Neural progenitor cell (in vitro differentiated cells): ENCODE results near the gene COL13A1. TPM values are rescaled to one million over a fixed set of nuclear protein-coding genes. Genes with fewer than 3 reads are reported as not detected.

Experiments
- DNase-seq: peaks from one replicate; pipeline ENCODE4 v3.0.0-alpha.2; 2016; ENCODE audit warnings: low spot score
- H2AFZ ChIP-seq: fragments of 200-600 bp; sonication (generic); replicated peaks from 2 replicates; pipeline ENCODE4 v1.6.1; 2016; ENCODE audit warnings: antibody characterized with exemption
- H3F3A ChIP-seq: fragments of 200-600 bp; sonication (generic); 2 replicates; pipeline ENCODE4 v1.6.1; 2016; ENCODE audit warnings: antibody characterized with exemption, low read depth
- H3K27ac ChIP-seq: fragments of 200-600 bp; sonication (generic); 2 replicates; pipeline ENCODE4 v1.5.1; 2016; ENCODE audit warnings: mild to moderate bottlenecking
- H3K27me3 ChIP-seq: fragments of 200-600 bp; sonication (generic); 2 replicates; pipeline ENCODE4 v1.6.1; 2016; ENCODE audit warnings: mild to moderate bottlenecking, moderate library complexity
- H3K36me3 ChIP-seq: fragments of 200-600 bp; sonication (generic); 2 replicates; pipeline ENCODE4 v1.5.1; 2016
- H3K4me1 ChIP-seq: fragments of 200-600 bp; sonication (generic); 2 replicates; pipeline ENCODE4 v1.6.1; 2016; ENCODE audit warnings: mixed run types
- H3K4me2 ChIP-seq: fragments of 200-600 bp; sonication (generic); 2 replicates; pipeline ENCODE4 v1.6.1; 2016
- H3K4me3 ChIP-seq: fragments of 200-600 bp; sonication (generic); 2 replicates; pipeline ENCODE4 v1.5.1; 2016
- H3K79me2 ChIP-seq: fragments of 200-600 bp; sonication (generic); 2 replicates; pipeline ENCODE4 v1.6.1; 2016; ENCODE audit warnings: low read depth
- H3K9ac ChIP-seq: fragments of 200-600 bp; sonication (generic); 2 replicates; pipeline ENCODE4 v1.6.1; 2016
- H3K9me3 ChIP-seq: fragments of 200-600 bp; sonication (generic); 2 replicates; pipeline ENCODE4 v1.5.1; 2016; ENCODE audit warnings: low read depth
- H4K20me1 ChIP-seq: fragments of 200-600 bp; sonication (generic); 2 replicates; pipeline ENCODE4 v1.6.1; 2016; ENCODE audit warnings: low read depth
- H3K27ac Mint-ChIP-seq: 3 replicates; pipeline ENCODE4 v1.8.0; 2021; ENCODE audit warnings: mixed read lengths
- H3K27me3 Mint-ChIP-seq: 2 replicates; pipeline ENCODE4 v1.8.0; 2022; ENCODE audit warnings: low read depth, mild to moderate bottlenecking, inconsistent platforms, moderate library complexity, mixed read lengths; ENCODE audit not compliant: insufficient read depth
- H3K36me3 Mint-ChIP-seq: 3 replicates; pipeline ENCODE4 v1.8.0; 2021; ENCODE audit warnings: mixed read lengths
- H3K4me1 Mint-ChIP-seq: 3 replicates; pipeline ENCODE4 v1.8.0; 2021; ENCODE audit warnings: mixed read lengths
- H3K4me3 Mint-ChIP-seq: 3 replicates; pipeline ENCODE4 v1.8.0; 2021; ENCODE audit warnings: mild to moderate bottlenecking, moderate library complexity, mixed read lengths
- H3K9me3 Mint-ChIP-seq: 3 replicates; pipeline ENCODE4 v1.8.0; 2020; ENCODE audit warnings: mixed read lengths
- EZH2 ChIP-seq: fragments of 200-600 bp; sonication (generic); IDR thresholded peaks from 2 replicates; pipeline ENCODE4 v1.6.1; 2017; ENCODE audit warnings: antibody characterized with exemption, mild to moderate bottlenecking, moderate library complexity
- EZH2phosphoT487 ChIP-seq: fragments of 200-600 bp; sonication (generic); IDR thresholded peaks from 2 replicates; pipeline ENCODE4 v1.6.1; 2017; ENCODE audit warnings: antibody characterized with exemption
- total RNA-seq: library from RNA; depleted of rRNA; stranded (reverse); fragments of >200 nt; gene quantifications from 2 replicates; pipeline ENCODE4 v1.2.3, GENCODE V29; 2015; ENCODE audit warnings: low replicate concordance
- TF ChIP-seq, protein P1 (sequence below): fragments of 200-600 bp; sonication (generic); IDR thresholded peaks from 2 replicates; pipeline ENCODE4 v1.5.1; 2017; ENCODE audit warnings: antibody characterized with exemption, mild to moderate bottlenecking

The COL13A1 gene
- total RNA-seq, 1 donor from 2014 or later = 1.3 TPM

GRCh38 chr10:69769395-69769992 is 32.2 kb upstream of the COL13A1 start:
- peak overlapping the region; percentile 54 for H2AFZ ChIP-seq
- no peaks in the 10 kb centered on the region for H3K9me3 Mint-ChIP-seq
- H3K4me2 ChIP-seq = no peak overlapping the region
- H3F3A ChIP-seq = no peaks in the 10 kb centered on the region
- TF ChIP-seq EZH2phosphoT487 (no peak), EZH2 (no peak)
- TF ChIP-seq, protein P1, sequence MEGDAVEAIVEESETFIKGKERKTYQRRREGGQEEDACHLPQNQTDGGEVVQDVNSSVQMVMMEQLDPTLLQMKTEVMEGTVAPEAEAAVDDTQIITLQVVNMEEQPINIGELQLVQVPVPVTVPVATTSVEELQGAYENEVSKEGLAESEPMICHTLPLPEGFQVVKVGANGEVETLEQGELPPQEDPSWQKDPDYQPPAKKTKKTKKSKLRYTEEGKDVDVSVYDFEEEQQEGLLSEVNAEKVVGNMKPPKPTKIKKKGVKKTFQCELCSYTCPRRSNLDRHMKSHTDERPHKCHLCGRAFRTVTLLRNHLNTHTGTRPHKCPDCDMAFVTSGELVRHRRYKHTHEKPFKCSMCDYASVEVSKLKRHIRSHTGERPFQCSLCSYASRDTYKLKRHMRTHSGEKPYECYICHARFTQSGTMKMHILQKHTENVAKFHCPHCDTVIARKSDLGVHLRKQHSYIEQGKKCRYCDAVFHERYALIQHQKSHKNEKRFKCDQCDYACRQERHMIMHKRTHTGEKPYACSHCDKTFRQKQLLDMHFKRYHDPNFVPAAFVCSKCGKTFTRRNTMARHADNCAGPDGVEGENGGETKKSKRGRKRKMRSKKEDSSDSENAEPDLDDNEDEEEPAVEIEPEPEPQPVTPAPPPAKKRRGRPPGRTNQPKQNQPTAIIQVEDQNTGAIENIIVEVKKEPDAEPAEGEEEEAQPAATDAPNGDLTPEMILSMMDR = no peak
- no peaks in the 10 kb centered on the region for H3K36me3 ChIP-seq
- peak overlapping the region; percentile 7 for H3K4me3 Mint-ChIP-seq
- no peak overlapping the region for H3K9ac ChIP-seq
- peaks cover 11% of the 10 kb centered on the region for H3K27me3 Mint-ChIP-seq
- no peaks in the 10 kb centered on the region for H3K27me3 ChIP-seq
- no peaks in the 10 kb centered on the region for H3K36me3 Mint-ChIP-seq
- H3K27ac ChIP-seq = no peak overlapping the region
- H4K20me1 ChIP-seq = no peaks in the 10 kb centered on the region
- H3K27ac Mint-ChIP-seq = peak overlapping the region; percentile 24
- no peaks in the 10 kb centered on the region for H3K9me3 ChIP-seq
- no peaks in the 10 kb centered on the region for H3K79me2 ChIP-seq
- H3K4me3 ChIP-seq = no peak overlapping the region
- peak; percentile 40 for DNase-seq
- H3K4me1 Mint-ChIP-seq = peaks cover 21% of the 10 kb centered on the region
- peaks cover 7% of the 10 kb centered on the region for H3K4me1 ChIP-seq

DNA sequence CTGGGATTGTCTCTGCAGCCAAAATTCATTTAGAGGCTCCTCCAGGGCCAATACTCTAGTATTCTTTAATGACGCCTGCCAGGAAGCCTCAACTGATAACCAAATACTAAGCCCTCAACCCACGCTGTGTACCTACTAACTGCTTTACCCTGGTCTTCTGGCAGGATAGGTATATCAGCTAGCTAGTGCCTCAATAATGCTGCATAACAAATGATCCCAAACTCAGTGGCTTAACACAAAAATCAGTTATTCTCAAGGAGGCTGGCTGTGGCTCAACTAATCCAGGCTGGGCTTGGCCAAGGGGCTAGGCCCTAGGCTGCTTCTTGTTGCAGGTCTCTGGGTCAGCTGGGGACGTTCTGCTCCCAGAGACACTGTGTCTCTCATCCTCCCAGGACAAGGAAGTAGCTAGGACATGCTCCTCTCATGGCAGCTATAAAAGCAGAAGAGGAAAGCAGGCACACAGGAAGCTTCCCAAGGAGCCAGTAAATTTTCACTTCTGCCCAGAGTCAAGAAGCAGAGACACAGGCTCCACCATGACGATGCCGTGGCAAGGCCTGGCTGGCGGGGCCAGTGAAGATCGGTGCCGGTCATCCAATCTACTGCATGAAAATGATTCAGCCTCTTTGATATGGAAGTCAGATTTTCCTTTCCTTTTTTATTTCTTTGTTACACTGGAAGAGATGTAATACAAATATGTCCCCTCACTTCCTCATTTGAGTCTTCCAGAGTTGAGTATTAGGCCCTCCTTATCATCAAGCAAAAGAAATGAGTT is 28.6 kb upstream of the COL13A1 start:
- no peak overlapping the region for H3K4me3 Mint-ChIP-seq
- H3K4me2 ChIP-seq = no peak overlapping the region
- no peaks in the 10 kb centered on the region for H3K36me3 ChIP-seq
- H3K27me3 Mint-ChIP-seq = peaks cover 11% of the 10 kb centered on the region
- H3F3A ChIP-seq = no peaks in the 10 kb centered on the region
- no peaks in the 10 kb centered on the region for H3K27me3 ChIP-seq
- no peaks in the 10 kb centered on the region for H3K9me3 ChIP-seq
- H3K9ac ChIP-seq = no peak overlapping the region
- peaks cover 7% of the 10 kb centered on the region for H3K4me1 ChIP-seq
- no peak for TF ChIP-seq EZH2
- TF ChIP-seq EZH2phosphoT487 = no peak
- TF ChIP-seq, protein P1 = no peak
- H3K27ac ChIP-seq = no peak overlapping the region
- no peak overlapping the region for H2AFZ ChIP-seq
- H3K4me3 ChIP-seq = no peak overlapping the region
- no peak overlapping the region for H3K27ac Mint-ChIP-seq
- H3K79me2 ChIP-seq = no peaks in the 10 kb centered on the region
- no peak for DNase-seq
- H4K20me1 ChIP-seq = no peaks in the 10 kb centered on the region
- no peaks in the 10 kb centered on the region for H3K36me3 Mint-ChIP-seq
- H3K9me3 Mint-ChIP-seq = no peaks in the 10 kb centered on the region
- H3K4me1 Mint-ChIP-seq = peaks cover 21% of the 10 kb centered on the region

GRCh38 chr10:69774596-69774995 is 27.1 kb upstream of the COL13A1 start:
- Histone ChIP-seq H3F3A (no peaks in the 10 kb centered on the region), H3K27me3 (peaks cover under 1% of the 10 kb centered on the region), H3K4me1 (peaks cover under 1% of the 10 kb centered on the region), H3K36me3 (no peaks in the 10 kb centered on the region), H3K27ac (no peak overlapping the region), H3K4me2 (no peak overlapping the region), H3K79me2 (no peaks in the 10 kb centered on the region), H3K9me3 (no peaks in the 10 kb centered on the region), H4K20me1 (no peaks in the 10 kb centered on the region), H3K9ac (no peak overlapping the region), H3K4me3 (no peak overlapping the region), H2AFZ (no peak overlapping the region)
- Mint-ChIP-seq H3K4me3 (no peak overlapping the region), H3K27me3 (peaks cover 11% of the 10 kb centered on the region), H3K4me1 (peaks cover 7% of the 10 kb centered on the region), H3K27ac (no peak overlapping the region), H3K9me3 (no peaks in the 10 kb centered on the region), H3K36me3 (no peaks in the 10 kb centered on the region)
- DNase-seq = no peak
- no peak for TF ChIP-seq EZH2
- TF ChIP-seq, protein P1 = no peak
- no peak for TF ChIP-seq EZH2phosphoT487
